GM21515 (cell line): Measurements from ENCODE around the gene RAPGEF4.

Experiments
- ATAC-seq: cut with Tn5 transposase; IDR thresholded peaks from one replicate; pipeline ENCODE4 v1.9.1; 2021; ENCODE audit not compliant: unreplicated experiment

The RAPGEF4 gene

DNA sequence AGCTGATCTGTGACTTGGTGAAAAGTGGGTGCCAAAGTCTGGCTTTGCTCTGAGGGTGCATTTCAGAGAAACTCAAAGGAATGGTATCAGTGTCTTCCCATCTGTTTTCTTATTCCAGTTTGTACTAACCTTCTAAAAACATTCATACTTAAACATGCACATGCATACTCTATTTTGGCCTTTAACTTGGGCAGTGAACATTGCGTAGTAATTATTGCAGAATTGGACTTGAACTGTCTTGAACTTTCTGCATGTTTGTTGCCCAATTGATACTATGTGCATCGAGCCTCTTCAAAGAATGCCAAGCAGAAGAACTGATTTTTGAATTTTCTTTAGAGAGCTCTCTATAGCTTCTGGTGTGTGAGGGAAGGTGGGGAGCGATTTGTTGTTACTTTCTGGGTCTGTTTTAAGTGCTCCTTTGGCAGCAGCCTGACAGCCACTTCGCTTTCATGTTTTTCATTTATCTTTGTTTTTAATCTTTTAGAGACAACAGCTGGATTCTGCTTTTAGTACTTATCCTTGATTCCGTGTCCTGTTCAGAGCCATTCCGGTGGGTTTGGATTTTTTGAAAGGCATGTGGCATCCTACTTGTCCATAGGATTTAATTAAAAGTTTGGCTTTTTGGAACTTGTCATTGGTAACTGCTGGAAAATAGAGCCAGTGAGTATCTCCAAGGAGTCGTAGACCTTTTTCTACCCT is 159.2 kb downstream of the RAPGEF4 start:
- ATAC-seq: no peak

DNA sequence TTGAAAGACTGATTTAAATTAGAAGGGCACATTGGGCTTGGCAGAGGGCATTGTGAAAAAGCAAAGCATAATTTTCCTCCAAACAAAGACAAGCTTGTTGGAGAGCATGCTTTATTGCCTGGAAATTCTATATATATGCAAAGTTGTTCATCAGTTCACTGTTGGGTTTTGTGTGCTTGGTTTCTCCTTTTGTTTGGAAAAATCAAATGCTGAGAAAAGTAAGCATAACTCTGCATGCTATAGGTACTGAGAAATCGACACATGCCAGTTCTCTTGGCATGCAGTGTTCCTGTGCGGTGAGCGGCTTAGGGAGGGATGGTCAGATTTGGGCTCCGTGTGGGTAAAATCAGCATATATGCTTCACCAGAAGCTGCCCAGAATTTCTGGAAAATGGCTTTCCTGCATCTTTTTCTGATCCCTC is 161.0 kb downstream of the RAPGEF4 start:
- no peak for ATAC-seq

DNA sequence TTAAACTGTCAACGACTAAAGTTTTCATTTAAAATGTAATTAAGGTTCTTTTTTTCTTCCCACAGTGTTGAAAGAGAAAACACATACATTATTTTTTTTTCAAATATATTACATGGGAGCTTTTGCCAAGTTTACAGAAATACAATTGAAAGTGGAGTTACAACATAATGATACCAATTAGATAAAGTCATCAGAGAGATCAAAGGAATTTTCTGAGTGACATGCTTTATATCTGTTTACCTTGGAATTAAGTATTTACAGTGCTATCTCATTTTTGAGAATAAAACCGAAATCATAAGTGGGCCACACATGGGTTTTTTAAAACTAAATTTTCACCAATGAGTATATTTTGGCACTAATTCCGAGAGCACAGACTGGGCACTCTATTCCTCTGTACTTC is 165.2 kb downstream of the RAPGEF4 start:
- ATAC-seq: no peak

DNA sequence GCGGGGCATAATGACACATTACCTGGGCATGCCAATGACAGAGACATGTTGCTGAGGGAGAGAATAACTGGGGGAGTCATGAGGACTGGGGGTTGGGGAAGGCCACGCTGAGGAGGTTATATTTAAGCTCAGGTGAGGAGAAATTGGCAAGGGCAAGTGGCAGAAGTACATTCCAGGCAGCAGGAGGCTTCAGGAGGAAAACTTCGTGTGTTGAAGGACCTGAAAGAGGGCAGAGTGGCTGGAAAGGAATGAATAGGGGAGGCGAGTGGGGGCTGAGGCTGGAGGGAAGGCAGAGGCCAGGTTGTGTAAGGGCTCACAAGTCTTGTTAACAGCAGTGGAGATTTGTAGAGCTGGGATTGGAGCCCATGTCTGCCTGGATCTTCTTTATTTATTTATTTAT is 166.3 kb downstream of the RAPGEF4 start:
- ATAC-seq: no peak

DNA sequence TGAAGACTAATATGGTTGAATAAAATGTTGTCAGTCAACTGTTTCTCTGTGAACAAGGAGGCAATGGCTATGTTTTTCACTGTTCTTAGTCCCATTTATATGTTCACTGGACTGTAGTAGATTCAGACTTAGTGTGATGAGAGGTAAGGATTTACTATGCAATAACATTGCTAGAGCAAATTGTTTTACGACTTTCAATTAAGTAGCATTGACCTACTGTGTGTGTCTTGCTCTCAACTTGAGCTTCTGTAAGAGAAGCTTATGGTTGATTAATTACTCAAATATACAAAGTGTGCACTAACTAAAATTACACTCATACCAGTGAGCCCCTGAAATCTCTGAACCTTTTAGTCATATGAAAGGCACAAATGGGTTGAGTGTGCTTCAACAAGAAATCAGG is 168.6 kb downstream of the RAPGEF4 start:
- no peak for ATAC-seq

DNA sequence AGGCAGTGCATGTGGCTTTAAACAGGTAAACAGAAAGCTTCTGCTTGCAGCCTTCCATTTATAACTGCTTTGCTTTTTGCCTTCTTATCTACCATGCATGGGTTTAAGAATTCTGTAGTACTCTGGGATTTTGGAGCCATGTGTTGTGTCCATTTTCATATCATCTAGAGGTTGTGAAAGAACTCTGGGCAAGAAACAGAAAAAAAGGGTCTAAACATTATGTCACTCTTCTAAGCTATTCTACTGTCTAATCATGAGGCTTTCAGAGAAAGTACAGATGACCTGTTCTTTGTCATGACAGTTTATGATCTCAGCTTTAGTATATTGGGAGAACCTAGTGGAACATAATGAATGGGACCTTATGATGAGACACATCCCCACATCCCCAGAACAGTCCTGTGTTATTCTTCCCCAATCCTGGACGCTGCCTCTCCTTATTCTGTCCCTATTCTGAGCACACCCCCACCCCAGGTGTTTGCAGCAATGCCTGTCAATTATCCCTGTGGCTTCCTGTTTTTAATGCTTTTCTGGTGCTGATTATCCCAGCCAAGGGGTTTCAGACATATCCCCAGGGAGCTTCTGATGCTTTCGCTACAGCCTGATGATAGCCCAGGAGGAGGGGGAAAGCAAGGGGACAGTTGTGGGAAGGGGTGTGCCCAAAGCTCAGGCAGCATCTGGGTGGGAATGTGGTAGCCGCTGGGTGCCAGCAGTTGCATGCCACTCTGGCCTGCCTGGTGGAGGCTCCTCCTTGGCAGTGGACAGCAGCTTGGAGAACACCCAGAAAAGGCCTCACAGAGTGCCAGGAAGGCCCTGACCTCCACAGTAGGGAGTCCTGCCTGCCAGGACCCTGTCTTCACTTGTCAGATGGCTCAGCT is 170.5 kb downstream of the RAPGEF4 start:
- ATAC-seq: no peak

DNA sequence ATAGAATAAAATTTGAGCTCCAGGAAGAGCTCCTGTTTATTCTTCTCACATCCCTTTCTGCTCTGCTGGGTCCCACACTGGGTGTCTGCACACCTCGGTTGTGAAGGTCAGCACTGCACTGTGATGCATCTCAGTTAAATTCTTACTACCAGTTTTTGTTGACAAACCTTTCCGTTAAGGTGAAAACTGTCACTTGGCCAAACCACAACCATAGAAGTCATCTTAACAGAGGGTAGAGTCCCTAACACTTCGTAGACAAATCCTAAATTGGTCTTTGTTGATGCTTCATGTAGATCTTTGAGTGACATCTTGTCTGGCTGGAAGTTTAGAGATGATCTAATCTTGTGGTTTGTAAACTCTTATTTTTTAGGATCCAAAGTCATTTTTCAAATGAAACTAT is 172.6 kb downstream of the RAPGEF4 start:
- no peak for ATAC-seq

DNA sequence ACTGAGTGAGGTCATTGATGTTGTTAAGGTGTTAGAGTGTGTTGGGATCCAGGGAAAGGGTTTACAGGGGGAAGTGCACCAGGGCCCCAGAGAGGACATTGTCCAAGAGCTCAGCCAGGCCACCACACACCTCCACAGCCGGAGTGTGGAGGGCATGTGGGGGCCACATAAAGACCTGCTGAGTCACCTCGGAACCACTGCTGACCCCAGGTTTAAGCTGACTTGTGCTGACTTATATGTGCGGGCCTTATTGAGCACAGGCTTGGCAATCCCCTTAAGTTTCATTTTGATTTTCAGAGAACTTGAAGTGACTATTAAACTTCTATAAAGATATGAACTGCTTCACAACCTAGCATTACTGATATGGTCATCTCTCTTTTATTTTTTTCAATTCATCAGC is 173.8 kb downstream of the RAPGEF4 start:
- no peak for ATAC-seq

DNA sequence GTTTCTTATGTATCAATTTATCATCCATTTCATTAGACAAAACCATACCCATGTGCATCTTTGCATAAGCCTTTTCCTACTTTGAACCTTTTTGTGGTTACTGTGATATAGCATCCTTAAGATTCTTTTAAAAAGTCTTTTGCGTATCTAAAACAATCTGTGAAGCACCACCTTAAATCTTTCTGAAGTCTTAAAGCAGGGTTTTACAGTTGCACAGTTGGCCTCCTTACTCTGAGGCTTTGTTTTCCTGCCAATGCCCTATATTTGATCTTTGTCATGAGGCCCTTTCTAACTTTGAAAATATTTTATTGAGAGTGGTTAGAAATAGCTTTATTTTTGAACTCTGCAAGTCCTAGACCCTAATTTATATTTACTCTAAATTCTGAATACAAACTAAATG is 176.6 kb downstream of the RAPGEF4 start:
- no peak for ATAC-seq

DNA sequence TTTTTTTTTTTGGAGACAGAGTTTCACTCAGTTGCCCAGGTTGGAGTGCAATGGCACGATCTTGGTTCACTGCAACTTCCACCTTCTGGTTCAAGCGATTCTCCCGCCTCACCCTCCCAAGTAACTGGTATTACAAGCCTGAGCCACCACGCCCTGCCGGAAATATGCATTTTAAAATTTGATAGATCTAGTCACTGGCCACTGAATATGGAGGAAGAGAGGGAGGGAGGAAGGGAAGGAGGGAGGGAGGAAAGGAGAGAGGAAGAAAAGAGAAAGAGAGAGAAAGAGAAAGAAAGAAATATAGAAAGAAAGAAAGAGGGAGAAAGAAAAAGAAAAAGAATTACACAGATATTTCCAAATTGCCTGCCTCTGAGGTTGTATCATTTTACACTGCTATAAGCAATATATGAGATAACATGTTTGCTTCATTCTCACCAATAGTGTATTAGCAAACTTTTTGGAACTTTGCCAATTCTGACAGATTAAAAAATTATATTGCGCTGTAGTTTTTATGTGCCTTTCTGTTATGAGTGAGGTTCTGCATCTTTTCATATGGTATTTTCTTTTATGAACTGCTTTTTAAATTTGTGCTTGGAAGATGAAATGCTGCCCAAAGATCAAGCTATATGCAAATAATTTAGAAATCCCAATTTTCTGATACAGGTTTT is 178.8 kb downstream of the RAPGEF4 start:
- no peak for ATAC-seq

DNA sequence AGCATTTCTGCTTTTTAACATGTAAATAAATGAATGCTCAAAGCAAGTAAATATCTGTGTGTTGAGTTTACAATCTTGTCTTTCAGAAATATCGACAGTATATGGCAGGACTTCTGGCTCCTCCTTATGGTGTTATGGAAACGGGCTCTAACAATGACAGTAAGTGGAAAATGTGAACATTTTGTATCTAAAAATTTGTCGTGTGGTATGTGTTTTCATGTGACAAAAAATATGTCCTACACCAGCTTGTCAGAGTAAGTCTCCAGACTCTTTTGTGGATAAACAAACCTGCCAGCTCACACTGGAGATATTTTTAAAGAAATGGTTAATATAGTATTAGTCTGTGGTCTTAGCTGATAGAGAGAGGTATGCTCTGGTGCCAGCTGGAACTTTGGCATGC is 182.1 kb downstream of the RAPGEF4 start:
- ATAC-seq: no peak

DNA sequence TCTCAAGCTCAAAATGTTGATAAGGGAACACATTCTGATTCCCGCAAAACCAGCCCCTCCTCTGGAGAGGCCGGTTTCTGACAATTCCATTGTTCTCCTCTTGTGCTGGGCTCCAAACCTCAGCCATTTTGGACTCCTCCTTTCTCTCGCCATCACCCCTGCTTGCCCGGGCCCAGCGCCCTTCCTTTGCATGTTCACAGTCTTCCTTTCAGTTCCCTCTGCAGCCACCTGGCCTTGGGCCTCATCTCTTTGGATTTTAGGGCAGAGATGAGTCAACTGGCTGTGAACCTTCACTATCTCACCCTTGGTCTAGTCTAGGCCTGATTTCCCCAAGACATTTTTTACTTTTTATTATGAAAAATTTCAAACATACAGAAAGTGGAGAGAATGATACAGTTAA is 184.1 kb downstream of the RAPGEF4 start:
- ATAC-seq: peak; percentile 96

DNA sequence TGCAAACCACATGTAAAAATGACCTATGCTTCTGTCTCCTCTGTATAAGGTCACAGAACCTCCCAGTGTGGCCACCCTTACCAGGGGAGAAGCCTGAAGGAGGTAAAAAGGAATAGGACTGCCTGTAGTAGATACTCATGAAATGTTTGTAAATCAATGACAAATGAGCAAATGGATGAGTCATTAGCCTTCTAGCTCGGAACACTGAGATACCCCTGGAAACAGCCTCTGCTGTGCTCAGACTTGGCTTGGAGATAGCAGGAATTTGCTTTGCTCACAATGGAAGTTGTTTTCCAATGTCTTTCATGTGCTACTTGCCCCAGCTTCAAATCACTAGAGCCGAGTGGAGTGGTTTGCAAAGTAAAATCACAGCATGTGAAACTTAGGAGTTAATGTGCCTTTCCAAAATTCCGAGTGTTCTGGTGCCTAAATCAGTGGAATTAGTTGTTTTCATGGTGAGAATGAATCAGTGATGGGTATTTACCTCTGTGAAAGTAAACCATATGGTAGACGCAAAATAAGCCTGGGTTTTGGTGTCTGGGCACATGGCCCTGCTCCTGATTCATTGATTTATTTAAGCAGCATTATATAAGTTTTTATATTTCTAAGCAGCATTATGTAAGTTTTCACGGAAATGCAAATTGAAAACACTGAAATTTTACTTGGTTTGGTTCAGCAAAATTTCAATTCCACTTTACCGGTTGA is 186.0 kb downstream of the RAPGEF4 start:
- ATAC-seq: no peak

DNA sequence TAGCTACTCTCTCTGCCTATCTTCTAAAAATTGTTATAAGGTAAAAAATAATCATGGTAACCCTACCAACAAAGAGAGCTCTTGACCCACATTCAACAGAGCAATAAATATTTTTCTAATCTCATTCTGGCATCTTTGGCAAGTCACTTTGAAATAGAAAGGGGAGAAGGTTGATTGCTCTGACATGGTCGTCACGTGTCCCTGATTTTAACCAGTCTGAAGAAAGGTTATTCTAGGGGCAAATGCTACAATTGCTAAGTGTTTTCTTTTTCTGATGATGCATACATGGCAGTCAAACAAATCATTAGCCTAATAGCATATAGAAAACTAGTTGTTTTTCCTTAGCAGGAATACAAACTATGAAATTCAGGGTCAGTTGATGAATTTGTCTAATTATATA is 186.7 kb downstream of the RAPGEF4 start:
- ATAC-seq: no peak

DNA sequence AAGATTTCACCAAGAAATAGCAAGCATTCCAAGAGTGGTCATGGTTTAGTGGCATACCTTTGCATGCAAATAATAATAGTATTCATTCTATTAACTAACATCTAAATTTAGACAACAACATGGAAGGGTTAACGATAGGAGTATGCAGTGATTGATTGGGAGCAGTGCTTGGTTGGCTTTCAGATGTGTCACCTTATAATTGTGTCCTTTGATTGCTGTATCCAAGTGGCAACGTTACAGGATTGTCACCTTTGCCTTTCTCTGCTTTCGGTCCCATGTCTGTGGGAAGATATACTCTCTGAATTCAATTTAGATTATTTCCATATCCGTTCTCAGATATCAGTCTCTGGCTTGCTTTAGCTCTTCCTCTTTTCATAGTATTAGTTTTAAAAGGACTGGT is 187.2 kb downstream of the RAPGEF4 start:
- ATAC-seq: no peak

DNA sequence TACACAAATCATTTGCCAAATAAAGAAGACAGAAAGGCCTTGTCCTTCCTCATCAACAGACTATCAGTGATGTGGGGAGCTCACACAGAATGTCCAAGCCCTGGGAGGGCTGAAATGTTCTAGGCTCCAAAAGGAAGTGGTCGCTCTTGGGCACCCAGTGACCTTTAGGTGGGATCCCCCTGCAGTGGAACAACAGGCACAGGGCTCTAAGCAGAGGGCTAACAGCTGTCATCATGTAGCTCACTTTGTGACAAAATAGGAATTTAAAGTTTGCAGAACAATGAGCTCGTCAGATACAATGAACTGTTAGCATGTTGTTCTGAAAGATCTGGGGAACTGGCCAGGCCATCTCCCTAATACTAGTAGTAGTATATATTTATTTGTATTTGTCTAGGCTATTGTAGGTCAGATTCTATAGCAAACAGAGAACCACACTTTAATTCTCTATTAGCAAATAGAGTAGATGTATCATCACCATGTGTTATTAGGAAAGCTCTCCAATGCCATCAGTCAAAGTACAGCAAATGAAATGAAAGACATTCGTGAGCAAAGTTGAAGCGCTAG is 188.5 kb downstream of the RAPGEF4 start:
- no peak for ATAC-seq

DNA sequence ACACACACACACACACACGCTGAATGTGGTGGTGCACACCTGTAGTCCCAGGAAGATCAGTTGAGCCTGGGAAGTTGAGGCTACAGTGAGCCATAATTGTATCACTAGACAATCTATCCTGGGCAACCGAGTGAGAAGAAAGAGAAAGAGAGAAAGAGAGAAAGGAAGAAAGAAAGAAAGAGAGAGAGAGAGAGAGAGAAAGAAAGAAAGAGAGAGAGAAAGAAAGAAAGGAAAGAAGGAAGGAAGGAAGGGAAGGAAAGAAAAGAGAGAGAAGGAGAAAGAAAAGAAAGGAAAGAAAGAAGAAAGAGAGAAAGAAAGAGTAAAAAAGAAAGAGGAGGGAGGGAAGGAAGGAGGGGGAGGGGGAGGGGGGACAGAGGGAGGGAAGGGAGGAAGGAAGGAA is 190.0 kb downstream of the RAPGEF4 start:
- ATAC-seq: no peak

DNA sequence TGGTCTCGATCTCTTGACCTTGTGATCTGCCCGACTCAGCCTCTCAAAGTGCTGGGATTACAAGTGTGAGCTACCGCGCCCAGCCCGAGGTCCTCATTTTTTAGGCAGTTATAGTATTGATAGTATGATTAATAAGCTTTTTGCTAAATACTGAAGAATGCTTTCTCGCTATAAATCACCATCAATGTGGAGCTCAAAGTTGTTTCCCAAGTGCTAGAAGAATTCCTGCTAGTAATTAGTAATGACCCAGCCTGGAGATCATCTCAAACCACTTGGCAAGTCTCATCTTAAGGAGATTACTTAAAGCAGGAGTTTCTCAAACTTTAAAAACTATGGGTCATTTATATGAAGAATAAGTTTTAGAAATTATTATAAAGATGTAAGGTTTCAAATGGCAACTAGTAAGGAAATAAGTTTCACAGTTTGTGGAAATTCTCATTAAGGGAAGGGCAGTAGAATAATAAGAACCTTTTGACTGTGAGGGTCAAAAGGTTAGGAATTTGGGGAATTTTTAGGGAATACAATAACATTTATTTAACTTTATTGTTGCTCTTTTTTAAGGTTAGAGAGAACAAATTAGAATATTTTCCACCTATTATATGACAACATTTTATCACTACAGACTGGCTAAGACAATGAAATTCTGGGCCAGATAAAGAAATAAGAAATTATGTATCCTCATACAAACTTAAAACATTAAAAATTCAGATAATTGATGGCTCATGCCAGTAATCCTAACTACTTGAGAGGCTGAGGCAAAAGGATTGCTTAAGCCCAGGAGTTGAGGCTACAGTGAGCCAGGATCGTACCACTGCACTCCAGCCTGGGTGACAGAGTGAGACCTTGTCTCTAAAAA is 191.4 kb downstream of the RAPGEF4 start:
- ATAC-seq: no peak

DNA sequence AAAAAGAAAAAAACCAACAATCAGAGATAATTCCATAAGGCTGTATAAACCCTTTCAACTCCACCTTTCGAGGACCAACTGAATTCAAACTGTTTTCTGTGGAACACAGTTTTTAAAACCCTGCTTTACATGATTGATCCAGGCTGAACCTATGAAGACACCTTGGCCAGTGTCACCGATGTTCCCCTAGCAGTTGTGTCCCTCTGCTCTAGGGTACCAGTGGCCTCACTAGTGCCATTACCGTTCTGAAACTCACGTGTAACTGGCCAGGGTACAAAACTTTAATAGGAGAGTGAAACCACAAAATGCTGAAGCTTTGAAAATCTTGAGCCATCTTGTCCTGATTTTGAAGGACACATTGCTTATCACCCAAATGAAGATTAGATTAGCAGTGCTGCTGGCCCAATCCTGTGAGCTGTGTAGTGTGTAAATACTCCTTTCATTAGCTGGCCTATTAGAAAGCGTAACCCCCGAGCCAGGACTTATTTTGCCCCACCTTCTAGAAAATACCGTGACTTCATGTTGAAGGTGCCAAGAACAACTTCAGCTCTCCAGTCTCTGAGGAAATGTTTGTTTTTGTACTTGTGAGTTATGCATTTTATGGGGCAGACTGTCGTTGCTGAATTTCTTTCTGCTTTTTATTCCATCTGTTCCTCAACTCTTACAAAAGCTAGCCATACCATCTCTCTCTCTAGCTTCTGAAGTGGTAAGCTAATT is 192.2 kb downstream of the RAPGEF4 start:
- no peak for ATAC-seq
